NCI-H1436 treated with DMSO at 0.1 percent for 48 hours (cell line): Measurements from ENCODE around the gene SLC46A3.
"Not testable (repeated sequence)": the region's sequence is repeated elsewhere in the genome, so short reads cannot be mapped to it uniquely, and the experiment has no call there.

ENCODE experiments used
- DNase-seq: peaks from one replicate; lab custom pipeline; 2025; lab: John Stamatoyannopoulos, UW

Gene SLC46A3

DNA sequence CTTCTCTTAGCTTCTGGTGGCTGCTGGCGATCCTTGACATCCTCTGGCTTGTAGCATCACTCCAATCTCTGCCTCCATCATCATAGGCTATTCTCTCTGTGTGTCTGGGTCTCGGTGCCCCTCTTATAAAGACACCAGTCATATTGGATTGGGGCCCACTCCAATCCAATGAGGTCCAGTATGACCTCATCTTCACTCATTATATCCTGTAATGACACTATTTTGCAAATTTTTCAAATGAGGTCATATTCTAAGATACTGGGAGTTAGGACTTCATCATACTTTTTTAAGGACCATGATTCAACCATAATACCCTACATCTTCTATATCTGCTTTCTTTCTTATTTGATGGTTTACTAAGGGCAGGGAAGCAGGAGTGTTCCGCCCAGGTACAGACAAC lies 12.0 kb upstream of the SLC46A3 start:
- no peak for DNase-seq

DNA sequence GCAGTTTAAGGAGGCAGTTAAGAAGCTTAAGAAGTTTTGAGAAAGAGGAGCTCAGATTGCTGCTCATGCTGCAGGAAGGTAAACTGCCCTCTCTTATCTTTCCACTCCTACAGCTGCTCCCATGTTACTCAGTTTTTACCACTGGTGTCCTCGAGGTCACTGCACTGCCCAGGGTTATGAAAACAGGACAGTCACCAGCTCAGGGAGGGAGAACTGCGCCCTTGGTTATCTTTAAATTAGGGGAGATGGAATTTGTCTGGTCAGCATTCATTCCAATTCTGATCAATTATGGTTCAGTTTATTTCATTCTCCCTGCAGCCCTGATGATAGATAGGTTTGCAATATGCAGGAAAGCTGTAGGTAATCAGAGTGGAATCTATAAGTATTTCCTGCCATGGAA lies 10.8 kb upstream of the SLC46A3 start:
- no peak for DNase-seq

DNA sequence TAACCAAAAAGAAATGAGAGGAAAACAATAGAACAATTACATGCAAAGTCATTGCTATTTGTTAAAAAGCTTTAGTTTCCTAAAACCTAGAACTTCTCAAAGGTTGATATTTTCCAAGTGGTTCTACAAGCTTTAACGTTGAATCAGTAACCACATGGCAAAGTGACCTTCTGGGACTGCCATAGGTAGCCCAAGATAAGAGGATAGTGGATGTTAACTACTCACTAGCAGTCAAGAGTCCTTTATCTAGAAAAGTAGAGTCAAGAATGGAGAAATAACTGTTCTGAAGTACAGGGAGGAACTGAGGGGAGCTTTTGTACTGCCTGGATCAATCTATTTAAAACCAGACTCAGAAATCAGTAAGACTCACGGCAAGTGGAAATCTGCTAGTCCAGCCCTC lies 9.9 kb upstream of the SLC46A3 start:
- DNase-seq: no peak

DNA sequence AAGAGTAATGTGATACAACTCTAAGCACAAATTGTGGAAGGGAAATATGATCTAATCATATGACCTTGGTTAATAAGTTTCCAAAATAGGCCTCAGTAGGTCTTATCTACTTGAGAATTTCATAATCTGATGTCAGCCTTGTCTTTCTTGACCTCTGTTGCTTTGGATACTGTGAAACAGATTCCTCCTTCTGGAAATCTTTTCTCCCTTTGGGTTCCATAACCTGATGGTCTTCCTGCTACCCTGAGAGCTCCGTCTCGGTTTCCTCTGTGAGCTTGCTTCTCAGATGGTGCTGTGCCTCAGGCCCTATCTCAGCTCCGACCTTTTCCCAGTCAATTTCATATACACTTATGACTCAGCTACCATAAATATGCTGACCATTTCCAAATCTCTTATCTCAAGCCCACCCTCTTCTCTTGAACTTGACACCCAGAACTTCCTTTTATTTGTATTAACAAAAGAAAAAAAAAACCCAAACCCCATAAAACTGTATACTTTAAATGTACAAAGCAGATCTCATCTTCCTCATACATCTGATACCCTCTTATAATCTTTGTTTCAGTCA lies 6.4 kb upstream of the SLC46A3 start:
- DNase-seq: no peak

DNA sequence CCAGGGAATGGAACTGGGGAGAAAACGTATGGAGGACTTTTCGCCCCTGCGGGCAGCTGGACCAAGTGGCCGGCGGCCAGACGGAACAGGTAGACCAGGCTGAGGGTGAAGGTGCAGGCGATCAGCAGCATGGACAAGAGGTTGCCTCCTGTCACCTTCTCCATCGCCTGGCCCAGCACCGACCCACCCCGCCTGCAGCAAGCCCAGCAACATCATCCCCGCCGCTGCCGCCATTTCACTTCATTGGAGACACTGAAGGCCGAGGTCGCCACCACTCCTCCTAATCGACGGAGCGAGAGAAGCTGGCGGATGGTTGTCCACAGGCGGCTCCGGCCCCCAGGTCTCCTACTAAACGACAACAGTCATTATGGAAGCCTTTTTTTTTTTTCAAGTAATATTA lies 5.0 kb upstream of the SLC46A3 start:
- DNase-seq: no peak

DNA sequence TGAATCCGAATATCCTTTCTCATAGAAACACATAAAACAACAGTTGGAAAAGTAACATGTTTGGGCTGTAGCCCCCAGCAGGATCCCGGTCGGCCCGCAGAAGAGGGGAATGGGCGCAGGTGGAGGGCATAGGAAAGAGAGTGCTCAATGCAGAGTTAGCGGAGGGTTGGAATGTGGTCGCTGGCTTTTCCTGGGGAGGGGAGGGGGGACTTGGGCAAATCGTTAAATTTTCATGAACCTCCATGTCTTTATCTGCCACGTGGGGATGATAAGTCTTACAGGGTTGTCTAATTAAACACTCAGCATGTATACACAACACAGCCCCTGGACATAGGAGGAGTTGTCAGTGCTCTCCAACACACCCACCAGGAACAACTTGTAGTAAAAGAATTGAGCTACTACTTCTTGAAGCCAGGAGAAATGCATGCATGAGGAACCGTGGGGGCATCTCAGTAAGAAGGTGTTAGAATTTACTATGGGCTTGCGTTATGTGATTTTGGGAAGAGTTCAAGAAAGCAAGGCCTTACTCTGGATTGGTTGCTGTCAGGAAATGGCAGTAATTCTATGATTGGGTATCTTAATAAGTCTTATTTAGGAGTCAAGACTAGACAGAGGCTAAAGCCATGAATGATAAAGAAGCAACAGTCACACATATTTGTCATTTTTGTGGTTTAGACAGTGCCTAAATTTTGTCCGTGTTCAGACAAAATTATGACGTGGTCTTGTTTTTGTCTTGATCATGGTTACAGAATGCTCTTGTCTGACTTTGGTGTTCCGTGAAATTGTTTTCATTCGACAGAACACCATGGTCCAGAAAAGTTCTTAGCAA lies 671 bp upstream of the SLC46A3 start:
- no peak for DNase-seq

DNA sequence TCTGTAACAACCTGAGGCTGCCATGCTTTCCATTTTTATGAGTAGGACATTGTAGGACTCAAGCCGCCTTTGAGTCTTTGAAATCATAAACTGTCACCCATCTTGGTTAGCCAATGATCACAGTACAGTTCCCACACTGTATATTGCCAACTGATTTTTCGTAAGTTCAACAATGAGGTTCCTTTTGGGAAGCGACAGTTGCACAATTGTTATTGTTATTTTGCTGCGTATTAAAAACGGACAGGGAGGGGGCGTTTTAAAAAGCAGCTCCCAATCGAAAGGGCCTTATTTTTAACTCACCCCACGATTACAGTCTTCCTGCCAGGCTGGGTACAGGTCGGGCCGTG lies 601 bp downstream of the SLC46A3 start:
- no peak for DNase-seq

DNA sequence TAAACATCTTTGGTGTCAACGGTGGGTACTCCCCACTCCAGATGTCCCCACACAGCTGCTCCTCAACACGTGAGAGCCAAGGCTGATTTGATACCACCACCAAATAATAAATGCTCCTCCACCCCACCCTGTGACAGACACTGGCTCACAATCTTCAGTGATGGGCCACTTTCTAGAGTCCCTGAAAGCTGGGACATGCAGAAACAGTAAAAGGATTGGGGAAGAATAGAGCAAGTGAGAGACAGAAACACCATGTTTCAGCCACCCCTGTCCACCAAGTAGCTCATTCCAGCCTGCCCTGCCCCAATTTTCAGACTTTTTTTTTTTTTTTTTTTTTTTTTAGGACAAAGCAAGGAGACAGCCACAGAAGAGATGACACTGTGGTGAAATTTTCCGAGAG lies 1.6 kb downstream of the SLC46A3 start:
- DNase-seq: no peak

DNA sequence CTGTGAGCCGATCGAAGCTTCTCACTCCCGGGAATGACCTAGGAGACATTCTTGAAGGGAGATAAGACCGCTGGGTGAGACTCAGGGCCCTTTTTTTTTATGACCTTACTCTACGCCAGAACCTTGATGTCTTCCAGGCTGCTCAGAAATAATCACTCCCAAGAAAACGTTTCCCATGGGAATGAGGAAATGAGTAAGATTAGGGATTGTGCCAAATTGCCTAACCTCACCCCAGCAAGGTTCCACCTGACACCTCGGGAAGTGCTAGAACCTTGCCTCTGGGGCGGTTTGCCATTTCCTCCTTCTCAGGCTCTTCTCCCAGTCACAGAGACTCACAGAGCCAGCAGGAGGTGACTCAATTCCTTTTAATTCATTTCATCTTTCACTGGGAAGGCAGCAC lies 2.3 kb downstream of the SLC46A3 start:
- DNase-seq: no peak

DNA sequence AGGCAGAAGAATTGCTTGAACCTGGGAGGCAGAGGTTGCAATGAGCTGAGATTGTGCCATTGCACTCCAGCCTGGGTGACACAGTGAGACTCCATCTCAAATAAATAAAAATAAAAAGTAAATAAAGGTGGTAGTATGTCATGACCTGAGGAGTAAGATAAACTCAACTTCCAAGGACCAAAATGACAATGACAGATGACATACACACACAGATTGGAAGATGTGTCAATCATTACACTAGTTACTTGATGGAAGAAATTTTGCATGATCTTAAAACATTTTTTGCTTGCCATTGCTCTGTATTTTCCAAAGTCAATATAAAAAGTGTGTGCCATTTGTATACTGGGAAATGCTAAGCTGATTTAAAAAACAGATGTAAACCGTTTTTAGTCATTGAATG lies 4.1 kb downstream of the SLC46A3 start:
- DNase-seq: no peak

DNA sequence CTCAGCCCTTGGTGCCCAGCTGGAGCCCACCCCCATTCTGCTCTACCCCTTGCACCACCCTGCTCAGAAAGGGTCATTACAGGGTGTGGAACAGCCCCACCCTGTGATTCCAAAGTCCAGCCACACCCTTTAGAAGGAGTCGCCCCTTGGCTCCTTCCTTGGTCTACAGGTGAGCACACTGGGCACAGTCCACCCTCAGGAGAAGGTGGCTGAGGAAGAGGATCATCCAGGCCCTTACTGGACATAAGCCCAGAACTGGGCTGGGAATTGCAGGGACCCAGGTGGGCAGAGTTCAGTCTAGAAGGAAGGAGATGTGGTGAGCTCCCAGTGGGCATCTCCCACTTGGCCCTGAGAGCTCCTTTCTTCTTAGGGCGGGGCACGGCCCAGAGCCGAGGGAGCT lies 8.6 kb downstream of the SLC46A3 start:
- DNase-seq: no peak

DNA sequence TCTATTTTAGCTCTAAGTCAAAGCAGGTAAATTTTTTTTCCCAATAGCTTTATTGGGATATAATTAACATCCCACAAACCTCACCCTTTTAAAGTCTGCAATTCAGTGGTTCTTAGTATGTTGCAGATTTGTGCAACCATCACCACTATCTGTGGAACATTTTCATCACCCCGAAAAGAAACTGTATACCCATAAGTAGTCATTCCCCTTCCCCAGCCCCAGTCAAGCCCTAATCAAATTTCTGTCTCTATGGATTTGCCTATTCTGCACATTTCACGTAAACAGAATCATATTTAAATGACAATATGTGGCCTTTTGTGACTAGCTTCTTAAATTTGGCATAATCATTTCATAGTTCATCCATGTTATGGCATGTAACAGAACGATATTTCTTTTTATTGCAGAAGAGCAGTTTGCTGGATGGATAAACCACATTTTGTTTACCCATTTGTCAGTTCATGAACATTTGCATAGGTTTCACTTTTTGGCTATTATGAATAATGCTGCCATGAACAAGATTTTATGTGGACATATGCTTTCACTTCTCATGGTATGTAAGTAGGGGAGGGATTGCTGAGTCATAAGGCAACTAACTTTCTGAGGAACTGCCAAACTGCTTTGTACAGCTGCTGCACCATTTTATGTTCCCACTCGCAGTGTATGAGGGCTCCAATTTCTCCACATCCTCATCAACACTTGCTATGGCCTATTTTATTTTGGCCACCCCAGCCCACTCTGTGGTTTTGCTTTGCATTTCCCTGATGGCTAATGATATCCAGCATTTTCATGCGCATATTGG lies 10.9 kb downstream of the SLC46A3 start:
- no peak for DNase-seq

DNA sequence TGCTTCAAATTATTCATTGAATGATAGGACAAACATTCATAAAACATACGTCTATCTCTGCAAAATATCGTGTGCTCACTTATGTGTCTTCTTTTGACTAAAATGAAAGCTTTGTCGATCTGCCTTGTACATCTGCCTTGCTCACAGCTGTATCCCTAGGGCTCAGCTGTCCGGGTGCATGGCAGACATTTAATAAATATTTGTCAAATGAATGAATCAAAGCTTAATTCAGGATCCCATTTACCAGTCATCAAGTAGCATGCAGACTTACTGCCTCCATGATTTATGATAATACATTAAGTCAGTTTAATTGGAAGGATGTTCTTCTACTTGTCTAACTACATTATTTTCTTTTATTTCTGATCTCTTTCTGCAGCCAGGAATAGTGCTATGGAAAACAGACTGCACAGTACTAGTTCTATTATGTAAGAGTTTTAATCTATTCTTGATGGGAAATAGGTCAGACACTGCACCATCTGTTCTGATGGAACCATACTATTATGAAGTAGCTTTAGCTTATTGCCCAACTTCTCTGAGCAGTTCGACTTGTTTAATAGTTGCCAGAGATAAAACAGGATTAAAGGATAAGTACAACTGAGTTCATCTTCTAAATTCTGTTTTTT lies 13.2 kb downstream of the SLC46A3 start:
- DNase-seq: no peak

DNA sequence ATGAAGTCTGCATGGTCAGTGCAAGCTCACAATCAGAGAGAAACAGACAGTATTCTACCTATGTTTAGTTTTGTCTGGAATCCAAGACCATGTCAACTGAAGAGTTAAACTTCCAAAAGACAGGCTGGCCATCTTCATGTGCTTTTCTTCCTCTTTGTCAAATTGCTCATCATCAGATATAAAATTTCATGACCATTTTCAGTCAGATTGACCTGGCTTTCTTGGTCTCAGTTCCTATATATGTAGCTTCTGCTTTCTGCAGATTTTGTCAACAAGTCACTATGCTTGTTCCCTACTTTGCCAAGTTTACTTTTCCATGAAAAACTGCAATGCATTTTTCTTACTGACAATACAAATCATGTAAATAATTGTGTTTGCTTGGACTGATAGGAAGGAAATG lies 13.9 kb downstream of the SLC46A3 start:
- no peak for DNase-seq

DNA sequence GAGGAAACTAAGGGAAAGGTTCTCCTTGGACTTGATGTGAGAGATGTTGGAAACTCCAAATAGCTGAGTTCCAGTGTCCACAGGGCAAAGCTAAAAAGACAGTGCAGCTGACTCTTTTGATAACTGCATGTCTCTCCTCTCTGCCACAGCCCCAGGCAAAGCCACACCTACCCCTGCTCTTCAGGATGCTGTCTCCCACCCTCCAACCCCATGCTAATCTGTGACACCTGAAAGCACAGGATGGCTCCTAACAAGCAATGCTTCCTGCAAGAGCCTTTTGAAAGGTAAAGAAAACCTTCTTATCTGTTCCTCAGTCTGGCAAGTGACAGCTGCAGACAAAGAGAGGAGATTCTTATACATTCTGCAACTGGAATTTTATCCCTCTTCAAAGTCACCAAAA lies 14.5 kb downstream of the SLC46A3 start:
- no peak for DNase-seq

DNA sequence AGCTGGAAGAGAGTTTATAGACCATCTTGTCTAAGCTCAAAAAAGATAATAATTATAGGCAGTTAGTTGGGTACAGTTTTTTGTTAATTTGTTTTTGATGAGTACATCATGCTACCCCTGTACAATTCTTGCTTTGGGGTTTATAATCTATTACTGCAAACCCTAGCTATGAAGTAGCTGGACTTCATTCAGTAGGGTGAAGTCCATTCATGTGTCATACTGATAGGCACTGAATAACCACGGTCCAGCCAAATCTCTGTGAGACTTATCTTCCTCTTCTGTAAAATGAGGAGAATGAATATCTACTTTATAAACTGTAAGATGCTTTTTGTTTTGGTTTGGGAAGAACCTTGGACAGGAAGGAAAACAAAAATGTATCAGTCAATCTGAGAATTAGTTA lies 19.5 kb downstream of the SLC46A3 start:
- no peak for DNase-seq

DNA sequence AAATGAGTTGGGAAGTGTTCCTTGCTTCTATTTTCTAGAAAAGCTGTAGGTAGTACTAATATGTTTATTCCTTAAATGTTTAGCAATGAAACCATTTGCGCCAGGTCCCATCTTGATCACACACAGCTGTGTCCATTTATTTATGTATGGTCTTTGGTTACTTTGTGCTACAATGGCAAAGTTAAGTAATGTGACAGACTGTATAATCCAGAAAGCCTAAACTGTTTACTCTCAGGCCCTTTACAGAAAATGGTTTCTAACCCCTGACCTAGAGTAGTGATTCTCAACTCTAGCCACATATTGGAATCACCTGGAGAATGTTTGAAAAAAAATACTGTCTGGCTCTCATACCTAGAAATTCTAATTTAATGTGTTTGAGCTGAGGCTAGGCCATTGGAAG lies 21.3 kb downstream of the SLC46A3 start:
- DNase-seq: no peak

DNA sequence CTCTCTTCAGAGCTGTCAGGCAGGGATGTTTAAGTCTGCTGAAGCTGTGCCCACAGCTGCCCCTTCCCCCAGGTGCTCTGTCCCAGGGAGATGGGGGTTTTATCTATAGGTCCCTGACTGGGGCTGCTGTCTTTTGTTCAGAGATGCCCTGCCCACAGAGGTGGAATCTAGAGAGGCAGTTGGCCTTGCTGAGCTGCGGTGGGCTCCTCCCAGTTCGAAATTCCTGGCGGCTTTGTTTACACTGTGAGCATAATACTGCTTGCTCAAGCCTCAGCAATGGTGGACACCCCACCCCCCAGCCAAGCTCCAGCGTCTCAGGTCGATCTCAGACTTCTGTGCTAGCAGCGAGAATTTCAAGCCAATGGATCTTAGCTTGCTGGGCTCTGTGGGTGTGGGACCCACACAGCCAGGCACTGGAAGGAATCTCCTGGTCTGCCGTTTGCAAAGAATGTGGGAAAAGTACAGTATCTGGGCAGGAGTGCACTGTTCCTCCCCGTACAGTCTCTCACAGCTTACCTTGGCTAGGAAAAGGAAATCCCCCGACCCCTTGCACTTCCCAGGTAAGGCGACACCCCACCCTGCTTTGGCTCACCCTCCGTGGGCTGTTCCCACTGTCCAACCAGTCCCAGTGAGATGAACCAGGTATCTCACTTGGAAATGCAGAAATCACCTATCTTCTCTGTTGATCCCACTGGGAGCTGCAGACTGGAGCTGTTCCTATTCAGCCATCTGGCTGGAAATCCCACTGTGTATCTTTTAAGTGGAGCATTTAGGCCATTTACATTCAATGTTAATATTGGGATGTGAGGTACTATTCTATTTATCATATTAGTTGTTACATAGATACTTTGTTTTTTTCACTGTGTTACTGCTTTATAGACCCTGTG lies 24.9 kb downstream of the SLC46A3 start:
- DNase-seq: not testable (repeated sequence)

DNA sequence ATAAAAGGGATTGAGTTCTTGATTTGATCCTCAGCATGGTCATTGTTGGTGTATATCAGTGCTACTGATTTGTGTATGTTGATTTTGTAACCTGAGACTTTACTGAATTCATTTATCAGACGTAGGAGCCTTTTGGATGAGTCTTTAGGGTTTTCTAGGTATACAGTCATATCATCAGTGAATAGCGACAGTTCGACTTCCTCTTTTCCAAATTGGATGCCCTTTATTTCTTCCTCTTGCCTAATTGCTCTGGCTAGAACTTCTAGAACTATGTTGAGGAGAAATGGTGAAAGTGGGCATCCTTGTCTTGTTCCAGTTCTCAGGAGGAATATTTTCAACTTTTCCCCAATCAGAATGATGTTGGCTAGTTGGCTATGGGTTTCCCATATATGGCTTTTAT lies 32.9 kb downstream of the SLC46A3 start:
- no peak for DNase-seq

DNA sequence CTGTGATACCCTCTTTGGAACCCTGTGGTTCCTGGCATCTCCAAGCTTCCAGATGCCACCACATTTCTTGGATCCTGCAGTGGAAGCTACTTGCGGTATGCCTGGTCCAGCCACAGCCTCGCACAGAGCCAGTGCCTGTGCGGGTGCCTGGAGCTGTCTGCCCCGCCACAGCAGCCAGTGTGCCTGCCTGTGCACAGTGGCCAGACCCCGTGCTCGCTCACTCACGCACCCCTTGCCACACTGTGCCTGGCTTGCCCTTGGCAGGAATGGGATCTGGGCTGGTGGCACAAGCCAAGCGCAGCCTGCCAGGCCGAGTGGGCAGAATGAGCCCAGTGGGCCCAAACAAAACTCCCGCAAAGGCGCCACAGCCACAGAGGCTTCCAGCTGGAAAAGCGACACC lies 33.7 kb downstream of the SLC46A3 start:
- no peak for DNase-seq

DNA sequence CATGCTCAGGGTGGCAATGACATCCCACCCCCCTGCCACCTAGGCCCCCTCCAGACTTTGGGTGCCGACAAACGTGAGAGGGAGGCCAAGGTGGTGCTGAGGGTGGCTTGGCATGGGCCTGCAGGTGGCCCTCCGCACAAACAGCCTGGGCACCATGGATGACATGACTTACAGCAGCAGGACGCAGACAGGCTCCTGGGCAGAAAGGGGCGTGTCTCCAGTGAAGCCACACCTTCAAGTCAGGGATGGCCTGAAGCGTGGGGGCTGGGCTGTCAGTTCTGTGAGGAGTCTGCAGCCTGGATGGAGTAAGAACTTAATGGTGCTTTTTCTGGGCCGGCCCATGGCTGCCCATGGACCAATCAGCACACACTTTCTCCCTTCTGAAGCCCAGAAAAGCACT lies 34.5 kb downstream of the SLC46A3 start:
- DNase-seq: no peak

DNA sequence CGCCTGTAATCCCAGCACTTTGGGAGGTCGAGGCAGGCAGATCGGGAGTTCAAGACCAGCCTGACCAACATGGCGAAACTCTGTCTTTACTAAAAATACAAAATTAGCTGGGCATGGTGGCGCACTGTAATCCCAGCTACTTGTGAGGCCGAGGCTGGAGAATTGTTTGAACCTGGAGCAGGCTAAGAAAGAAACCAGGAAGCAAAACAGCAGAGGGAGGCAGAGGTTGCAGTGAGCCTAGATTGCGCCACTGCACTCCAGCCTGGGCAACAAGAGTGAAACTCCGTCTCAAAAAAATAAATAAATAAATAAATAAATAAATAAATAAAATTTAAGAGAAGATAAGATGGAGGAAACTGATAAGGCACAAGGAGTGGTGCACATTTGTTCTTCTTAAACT lies 35.6 kb downstream of the SLC46A3 start:
- DNase-seq: not testable (repeated sequence)
